ELR (cell line): ENCODE data around the gene RUNX1.

Experiments used
- DNase-seq: peaks from one replicate; pipeline ENCODE4 v3.0.0-alpha.2; 2015; ENCODE audit warnings: low read depth

RUNX1 gene

DNA sequence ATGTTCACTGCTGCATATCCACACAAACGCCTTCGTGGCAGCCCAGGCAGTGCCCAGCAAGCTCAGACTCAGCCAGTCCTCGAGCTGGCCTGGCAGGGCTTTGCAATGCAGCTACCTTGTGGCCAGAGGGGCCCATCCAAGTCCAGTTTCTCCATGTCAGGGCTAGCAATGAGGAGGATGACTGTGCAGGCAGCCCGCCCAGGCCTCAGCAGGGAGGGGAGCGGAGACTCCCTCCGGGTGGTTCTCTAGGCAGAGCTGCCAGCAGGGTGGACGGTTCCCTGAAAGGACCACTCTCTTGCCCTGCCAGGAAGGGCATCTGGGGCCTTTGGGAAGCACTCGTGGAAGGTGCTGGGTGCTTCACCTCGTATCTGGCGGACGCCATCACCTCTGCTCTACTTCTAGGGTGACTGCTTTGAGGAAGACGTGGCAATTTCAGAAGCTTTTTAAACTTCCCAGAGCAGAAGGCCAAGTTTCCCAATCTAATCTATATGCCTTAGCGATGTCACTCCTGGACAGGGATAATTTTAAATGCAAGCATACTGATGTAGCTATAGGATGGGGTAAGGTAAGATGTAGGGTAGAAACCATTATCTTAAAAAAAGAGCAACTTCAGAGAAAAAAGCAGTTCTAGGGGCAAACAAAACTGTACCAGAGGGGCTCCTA, 56.2 kb downstream of the RUNX1 start:
- no peak for DNase-seq

DNA sequence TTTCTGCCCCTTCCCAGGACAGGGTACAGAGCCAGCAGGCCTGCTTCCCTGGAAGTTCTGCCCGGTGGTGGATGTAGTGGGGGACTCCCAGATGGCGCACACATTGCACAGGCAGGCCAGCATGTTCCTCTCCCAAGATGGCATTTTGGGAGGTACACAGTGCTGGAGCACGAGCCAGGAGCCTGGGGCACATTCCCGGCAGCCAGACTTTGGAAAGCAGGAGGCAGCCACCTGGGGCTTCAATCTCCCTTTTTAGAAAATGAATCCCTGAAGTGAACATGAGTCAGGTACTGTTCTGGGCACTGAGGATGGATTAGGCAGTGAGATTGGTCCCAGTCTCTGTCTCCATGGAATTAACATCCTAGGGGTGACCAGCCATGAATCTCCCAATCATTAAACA, 56.9 kb downstream of the RUNX1 start:
- no peak for DNase-seq

GRCh38 chr21:34991366-34991957, 57.6 kb downstream of the RUNX1 start:
- DNase-seq = no peak

- no peak for DNase-seq
Observed at GRCh38 chr21:34990842-34991241, 58.3 kb downstream of the RUNX1 start.

GRCh38 chr21:34989337-34990151, 59.6 kb downstream of the RUNX1 start:
- peak; percentile 53 for DNase-seq

- no peak for DNase-seq
Observed at GRCh38 chr21:34988625-34989024, 60.5 kb downstream of the RUNX1 start.

DNA sequence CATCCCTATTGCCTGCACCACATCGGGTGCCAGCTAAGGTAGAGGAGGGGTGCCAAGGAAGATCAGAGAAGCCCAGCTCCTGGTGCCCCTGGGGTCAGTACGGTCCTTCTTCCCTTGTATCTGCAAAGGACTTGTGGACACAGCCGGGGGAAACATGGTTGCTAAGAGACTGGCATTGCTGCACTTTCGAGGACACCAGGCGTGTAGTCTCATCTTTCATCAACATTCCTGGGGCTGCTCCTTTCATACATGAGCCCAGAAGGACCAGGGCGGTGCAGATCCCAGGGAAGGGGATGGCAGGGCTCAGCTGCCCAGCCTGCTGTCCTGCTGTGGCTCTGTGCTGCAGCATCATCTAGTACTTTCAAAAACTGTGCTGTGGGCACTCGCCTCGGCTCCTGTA, 61.0 kb downstream of the RUNX1 start:
- DNase-seq = no peak

- DNase-seq = peak; percentile 18
Observed at GRCh38 chr21:34987501-34988072, 61.5 kb downstream of the RUNX1 start.

DNA sequence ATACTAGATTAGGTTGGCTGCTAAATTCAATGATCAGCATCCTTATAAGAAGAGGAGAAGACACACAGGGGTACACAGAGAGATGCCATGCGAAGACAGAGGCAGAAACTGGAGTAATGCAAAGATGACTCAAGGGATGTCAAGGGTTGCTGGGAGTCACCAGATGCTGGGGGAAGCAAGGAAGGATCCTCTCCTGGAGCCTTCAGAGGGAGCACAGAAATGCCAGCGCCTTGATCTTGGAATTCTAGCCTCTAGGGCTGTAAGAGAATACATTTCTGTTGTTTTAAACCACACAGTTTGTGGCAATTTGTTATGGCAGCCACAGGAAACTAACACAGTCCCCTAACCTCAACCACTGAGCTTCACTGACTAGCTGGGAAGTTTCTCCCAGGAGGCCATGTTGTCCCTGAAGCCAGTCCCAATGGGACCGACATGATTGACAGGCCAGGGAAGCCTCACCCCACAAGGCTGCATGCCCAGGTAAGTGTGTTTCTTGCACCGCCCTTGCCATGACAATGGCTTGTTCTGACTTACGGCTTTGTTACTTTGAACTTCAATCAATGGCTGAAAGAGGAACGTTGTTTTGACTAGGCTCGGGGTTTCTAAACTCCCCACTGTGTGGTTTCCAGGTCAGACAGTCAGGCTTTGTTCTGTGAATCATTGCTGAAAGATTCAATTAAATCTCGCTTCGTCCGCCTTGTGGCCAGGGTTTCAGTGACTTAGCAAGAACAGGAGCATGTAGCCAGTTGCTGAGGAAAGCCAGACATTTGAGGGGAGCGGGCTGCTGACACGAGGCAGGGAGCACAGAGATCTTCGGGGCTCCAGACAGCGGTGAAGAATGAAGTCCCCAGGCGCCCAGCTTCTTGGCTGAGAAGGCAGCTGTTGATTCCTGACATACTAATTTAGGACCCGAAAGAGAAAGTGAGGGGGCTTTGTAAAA, 62.3 kb downstream of the RUNX1 start:
- DNase-seq = peak; percentile 94

GRCh38 chr21:34984356-34985058, 64.6 kb downstream of the RUNX1 start:
- DNase-seq = no peak

DNA sequence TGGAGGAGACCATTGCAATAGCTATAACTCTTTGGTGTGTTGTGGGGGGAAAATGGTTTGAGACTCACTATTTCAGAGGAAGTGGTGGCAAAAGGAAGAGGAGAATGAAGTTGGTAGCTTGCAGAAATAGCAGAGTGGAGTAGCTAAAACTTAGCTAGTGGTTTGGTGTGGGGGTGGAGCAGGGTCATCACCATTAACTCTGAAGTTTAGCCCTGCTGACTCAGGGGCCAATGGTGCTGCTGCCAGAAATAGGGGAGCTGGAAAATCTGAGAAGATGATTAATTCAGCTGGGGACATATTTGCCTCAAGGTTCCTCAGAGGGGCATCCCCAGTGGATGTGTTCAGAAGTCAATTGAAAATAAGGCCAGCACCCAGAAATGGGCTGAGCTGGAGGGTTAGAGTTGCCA, 65.4 kb downstream of the RUNX1 start:
- peak; percentile 81 for DNase-seq

DNA sequence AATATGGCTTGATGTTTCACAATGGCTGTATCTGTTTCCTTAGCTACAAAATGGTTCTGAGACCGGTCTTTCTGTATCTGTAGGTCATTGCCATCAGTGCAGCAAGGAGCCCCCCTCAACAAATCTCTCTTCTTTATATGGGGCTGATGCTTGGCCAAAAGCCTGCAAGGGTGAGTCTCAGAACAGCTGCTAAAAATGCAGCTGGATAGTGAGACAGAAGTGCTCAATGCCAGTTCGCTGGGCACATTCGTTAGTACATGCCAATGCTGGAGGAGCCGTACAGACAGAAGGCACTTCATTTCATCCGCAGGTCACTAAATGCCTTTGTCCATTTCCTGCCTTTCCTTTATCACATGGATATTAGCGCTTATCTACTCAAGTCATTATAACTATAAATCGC, 67.3 kb downstream of the RUNX1 start:
- no peak for DNase-seq

DNA sequence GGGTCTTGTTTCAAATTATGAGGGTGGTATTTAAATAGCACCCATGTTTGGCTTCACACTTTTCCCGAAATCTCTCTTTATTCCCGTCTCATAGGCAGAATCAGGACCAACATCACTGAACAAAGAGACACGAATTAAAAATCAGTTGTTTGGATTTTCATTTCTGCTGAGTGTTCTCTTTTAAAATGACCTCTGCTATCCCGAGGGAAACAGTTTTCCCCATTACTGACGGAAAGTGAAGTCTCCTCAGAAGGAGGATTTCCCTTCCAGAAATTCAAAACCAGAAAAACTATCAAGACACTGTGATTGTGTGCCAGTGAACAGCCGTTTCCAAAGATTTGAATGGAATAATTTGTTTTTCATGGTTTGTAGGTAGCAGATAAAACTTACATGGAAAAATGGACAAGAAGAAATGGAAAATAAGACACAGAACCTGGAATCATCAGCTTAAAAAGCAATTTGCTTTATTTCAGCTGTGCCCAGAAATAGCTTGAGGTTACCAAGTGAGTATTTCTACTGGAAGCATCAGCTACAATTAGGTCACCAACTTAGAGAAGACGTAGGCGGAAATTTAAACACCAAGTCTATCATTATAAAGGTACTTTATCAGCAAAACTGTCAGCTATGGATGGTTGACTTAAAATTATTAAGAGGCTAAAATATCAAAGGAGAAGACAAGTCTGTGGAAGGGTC, 68.5 kb downstream of the RUNX1 start:
- DNase-seq = no peak

- DNase-seq = no peak
Observed at GRCh38 chr21:34979383-34979782, 69.7 kb downstream of the RUNX1 start.

GRCh38 chr21:34977333-34977732, 71.8 kb downstream of the RUNX1 start:
- no peak for DNase-seq

DNA sequence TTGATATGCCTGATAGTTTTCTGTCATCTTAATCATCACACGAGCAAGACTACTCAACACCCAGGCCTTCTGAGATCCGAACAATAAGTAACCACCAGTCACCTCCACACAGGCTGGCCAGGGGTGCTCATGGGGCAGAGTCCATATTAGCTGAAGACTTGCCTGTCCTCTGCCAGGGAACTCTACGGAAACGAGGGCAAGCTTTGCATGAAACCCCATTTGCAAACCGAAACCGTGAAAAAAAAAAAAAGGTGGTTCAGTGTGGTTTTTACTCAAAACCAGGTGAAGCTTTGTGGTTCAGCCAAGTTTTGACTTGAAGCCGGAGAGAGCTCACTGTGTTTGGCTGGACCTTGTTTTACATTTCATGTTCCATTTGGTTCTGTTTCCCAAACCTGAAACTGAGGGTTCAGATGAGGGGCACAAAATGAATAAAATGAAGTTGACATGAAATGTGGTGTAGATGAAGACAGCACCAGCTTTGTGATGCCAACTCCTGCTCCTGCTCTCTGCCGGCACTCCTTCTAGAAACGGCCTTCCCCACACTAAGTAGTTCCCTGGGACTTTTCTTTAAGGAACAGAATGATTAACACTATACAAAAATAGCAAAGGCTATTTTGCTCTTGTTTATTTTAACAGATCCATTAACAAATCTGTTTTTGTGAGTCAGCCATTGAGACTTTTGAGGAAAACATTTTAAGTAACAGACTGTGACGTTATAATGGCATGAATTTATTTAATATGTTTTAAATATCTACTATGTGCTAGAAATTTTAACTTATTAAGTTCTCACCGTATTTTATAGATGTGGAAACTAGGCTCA, 74.7 kb downstream of the RUNX1 start:
- no peak for DNase-seq

GRCh38 chr21:34973685-34974084, 75.4 kb downstream of the RUNX1 start:
- no peak for DNase-seq

DNA sequence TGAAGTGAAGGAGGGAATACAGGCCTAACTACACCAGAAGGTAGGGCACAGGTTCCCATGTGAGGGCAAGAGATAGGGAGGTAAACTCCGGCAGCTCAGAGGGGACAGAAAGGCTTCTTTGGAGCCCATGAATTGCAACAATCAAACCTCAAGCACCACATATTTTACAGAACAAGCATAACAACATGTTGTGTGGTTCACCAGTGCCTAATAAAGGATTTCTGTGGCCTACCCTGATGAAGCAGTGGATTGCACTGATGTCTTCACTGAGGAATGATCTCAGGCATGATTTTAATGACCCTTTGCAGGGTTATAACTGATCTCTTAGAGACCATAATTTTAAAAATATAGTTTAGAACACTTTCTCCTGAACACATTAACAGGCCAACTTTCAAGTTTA, 77.4 kb downstream of the RUNX1 start:
- DNase-seq = no peak

DNA sequence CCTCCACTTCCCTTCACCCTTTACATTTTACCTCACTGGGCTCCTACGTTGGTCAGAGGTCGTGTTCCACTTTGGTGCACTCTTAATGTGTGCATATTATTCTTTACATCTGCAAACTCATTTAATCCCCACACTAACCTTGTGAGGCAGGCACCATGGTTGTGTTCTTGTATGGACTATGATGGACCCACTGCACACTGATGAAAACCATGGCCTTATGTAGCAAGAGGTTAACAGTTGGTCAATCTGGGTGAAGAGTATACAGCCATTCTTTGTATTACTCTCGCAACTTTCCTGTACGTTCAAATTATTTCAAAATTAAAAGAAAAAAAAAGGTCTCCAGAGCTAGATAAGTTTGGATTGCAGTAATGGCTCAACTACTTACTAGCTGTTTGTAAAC, 78.5 kb downstream of the RUNX1 start:
- DNase-seq = no peak

- DNase-seq = no peak
Observed at GRCh38 chr21:34970167-34970500, 79.0 kb downstream of the RUNX1 start.
